Adipocyte (in vitro differentiated cells): ENCODE data around the gene TMTC3.
"Not testable (repeated sequence)": the region's sequence is repeated elsewhere in the genome, so short reads cannot be mapped to it uniquely, and the experiment has no call there.

Experiments used
- DNase-seq: peaks from one replicate; pipeline ENCODE4 v3.0.0-alpha.2; 2015; ENCODE audit warnings: low read depth
- H3K27me3 ChIP-seq: replicated peaks from 2 replicates; pipeline ENCODE4 v1.7.0; 2013; ENCODE audit warnings: mild to moderate bottlenecking, low read length, moderate library complexity; ENCODE audit not compliant: control insufficient read depth, insufficient read depth
- H3K36me3 ChIP-seq: 2 replicates; pipeline ENCODE4 v1.7.0; 2013; ENCODE audit warnings: low read length, mild to moderate bottlenecking, moderate library complexity; ENCODE audit not compliant: control insufficient read depth, insufficient read depth, severe bottlenecking
- H3K4me1 ChIP-seq: 2 replicates; pipeline ENCODE4 v1.7.0; 2013; ENCODE audit warnings: mild to moderate bottlenecking, low read length, moderate library complexity; ENCODE audit not compliant: control insufficient read depth, insufficient read depth
- H3K4me3 ChIP-seq: 2 replicates; pipeline ENCODE4 v1.7.0; 2013; ENCODE audit warnings: mild to moderate bottlenecking, low read length, moderate library complexity
- H3K9ac ChIP-seq: 2 replicates; pipeline ENCODE4 v1.7.0; 2013; ENCODE audit warnings: mild to moderate bottlenecking, low read length, moderate library complexity
- H3K9me3 ChIP-seq: 2 replicates; pipeline ENCODE4 v1.7.0; 2013; ENCODE audit warnings: mild to moderate bottlenecking, low read length, moderate library complexity; ENCODE audit not compliant: control insufficient read depth

Gene TMTC3

GRCh38 chr12:88139711-88140110 is 2.4 kb upstream of the TMTC3 start:
- H3K9ac ChIP-seq, H3K36me3 ChIP-seq, H3K27me3 ChIP-seq, H3K4me3 ChIP-seq, DNase-seq, H3K9me3 ChIP-seq: not testable (repeated sequence)
- H3K4me1 ChIP-seq: peaks cover 13% of the 10 kb centered on the region

GRCh38 chr12:88141425-88141773 is 708 bp upstream of the TMTC3 start:
- no peak for DNase-seq
- Histone ChIP-seq H3K27me3 (no peaks in the 10 kb centered on the region), H3K36me3 (no peaks in the 10 kb centered on the region), H3K4me1 (peaks cover 13% of the 10 kb centered on the region), H3K4me3 (peak overlapping the region; percentile 91), H3K9ac (peak overlapping the region; percentile 89), H3K9me3 (no peaks in the 10 kb centered on the region)

- peak overlapping the region; percentile 89 for H3K9ac ChIP-seq
- no peak for DNase-seq
- H3K4me3 ChIP-seq: peak overlapping the region; percentile 91
- no peaks in the 10 kb centered on the region for H3K27me3 ChIP-seq
- no peaks in the 10 kb centered on the region for H3K36me3 ChIP-seq
- no peaks in the 10 kb centered on the region for H3K9me3 ChIP-seq
- H3K4me1 ChIP-seq: peaks cover 13% of the 10 kb centered on the region
Observed at GRCh38 chr12:88142610-88142991, 494 bp downstream of the TMTC3 start.

- Histone ChIP-seq H3K9me3 (no peaks in the 10 kb centered on the region), H3K4me1 (peaks cover 13% of the 10 kb centered on the region), H3K4me3 (no peak overlapping the region), H3K9ac (no peak overlapping the region), H3K27me3 (no peaks in the 10 kb centered on the region), H3K36me3 (no peaks in the 10 kb centered on the region)
- no peak for DNase-seq
Observed at GRCh38 chr12:88144037-88144436, 1.9 kb downstream of the TMTC3 start.

GRCh38 chr12:88144546-88145468 is 2.7 kb downstream of the TMTC3 start:
- peaks cover 2% of the 10 kb centered on the region for H3K36me3 ChIP-seq
- peaks cover 13% of the 10 kb centered on the region for H3K4me1 ChIP-seq
- no peak for DNase-seq
- no peaks in the 10 kb centered on the region for H3K9me3 ChIP-seq
- H3K4me3 ChIP-seq: no peak overlapping the region
- H3K27me3 ChIP-seq: no peaks in the 10 kb centered on the region
- no peak overlapping the region for H3K9ac ChIP-seq

- Histone ChIP-seq H3K4me1 (peaks cover 13% of the 10 kb centered on the region), H3K9ac (no peak overlapping the region), H3K27me3 (no peaks in the 10 kb centered on the region), H3K9me3 (no peaks in the 10 kb centered on the region), H3K4me3 (no peak overlapping the region), H3K36me3 (peaks cover 6% of the 10 kb centered on the region)
- no peak for DNase-seq
Observed at GRCh38 chr12:88145567-88146505, 3.7 kb downstream of the TMTC3 start.

- Histone ChIP-seq H3K4me3 (no peak overlapping the region), H3K9me3 (no peaks in the 10 kb centered on the region), H3K27me3 (no peaks in the 10 kb centered on the region), H3K4me1 (peaks cover 3% of the 10 kb centered on the region), H3K9ac (no peak overlapping the region), H3K36me3 (peaks cover 6% of the 10 kb centered on the region)
- no peak for DNase-seq
Observed at GRCh38 chr12:88150063-88150462, 8.0 kb downstream of the TMTC3 start.

DNA sequence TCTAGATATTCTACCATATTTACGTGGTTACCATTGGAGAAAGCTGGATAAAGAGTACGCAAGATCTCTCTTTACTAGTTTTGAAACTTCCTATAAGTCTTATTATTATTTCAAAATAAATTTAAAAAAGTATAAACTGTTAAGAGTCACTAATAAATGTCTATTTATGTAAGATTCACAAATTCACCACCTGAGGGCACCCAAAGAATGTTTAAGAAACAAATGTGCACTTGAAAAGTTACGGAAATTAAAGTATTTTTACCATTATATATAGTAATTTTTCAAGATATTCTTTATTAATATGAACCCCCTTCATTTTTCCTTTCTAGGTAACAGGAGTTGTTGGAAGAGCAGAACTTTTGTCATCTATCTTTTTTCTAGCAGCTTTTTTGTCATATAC is 11.9 kb downstream of the TMTC3 start:
- Histone ChIP-seq H3K4me1 (peaks cover 3% of the 10 kb centered on the region), H3K4me3 (no peak overlapping the region), H3K9me3 (no peaks in the 10 kb centered on the region), H3K36me3 (peaks cover 6% of the 10 kb centered on the region), H3K9ac (peak overlapping the region; percentile 24), H3K27me3 (no peaks in the 10 kb centered on the region)
- DNase-seq: peak; percentile 85

DNA sequence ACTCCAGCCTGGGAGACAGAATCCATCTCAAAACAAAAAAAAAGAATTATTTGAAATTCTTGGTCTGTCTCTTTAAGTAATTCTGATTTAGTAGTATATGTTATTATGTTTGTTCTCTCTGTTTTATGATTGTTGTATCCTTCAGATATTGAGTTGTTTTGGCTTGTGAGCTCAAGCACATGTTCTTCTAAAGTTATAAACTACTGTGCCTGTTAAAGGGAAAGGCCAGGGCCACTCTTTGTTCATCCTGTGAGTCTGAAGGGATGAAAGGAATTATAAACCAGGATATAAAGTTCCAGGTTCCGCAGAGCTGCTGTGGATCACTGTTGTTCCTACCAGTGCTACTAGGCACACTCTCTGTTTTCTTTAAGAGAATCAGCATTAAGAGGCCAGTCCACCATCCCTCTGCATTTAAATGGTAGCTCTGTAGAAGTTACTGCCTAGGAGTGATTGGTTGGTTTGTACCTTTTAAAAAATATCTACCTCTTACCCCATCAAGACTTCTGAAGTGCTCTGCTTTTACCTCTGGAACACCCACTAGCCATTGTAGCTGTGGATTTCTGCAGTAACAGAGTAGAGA is 14.1 kb downstream of the TMTC3 start:
- no peak for DNase-seq
- Histone ChIP-seq H3K36me3 (peaks cover 2% of the 10 kb centered on the region), H3K4me3 (no peak overlapping the region), H3K9me3 (no peaks in the 10 kb centered on the region), H3K27me3 (no peaks in the 10 kb centered on the region), H3K9ac (no peak overlapping the region), H3K4me1 (peaks cover 3% of the 10 kb centered on the region)

GRCh38 chr12:88163371-88163770 is 21.3 kb downstream of the TMTC3 start:
- Histone ChIP-seq H3K27me3 (no peaks in the 10 kb centered on the region), H3K9me3 (no peaks in the 10 kb centered on the region), H3K4me3 (no peak overlapping the region), H3K9ac (no peak overlapping the region), H3K36me3 (peaks cover 27% of the 10 kb centered on the region), H3K4me1 (no peaks in the 10 kb centered on the region)
- DNase-seq: no peak

DNA sequence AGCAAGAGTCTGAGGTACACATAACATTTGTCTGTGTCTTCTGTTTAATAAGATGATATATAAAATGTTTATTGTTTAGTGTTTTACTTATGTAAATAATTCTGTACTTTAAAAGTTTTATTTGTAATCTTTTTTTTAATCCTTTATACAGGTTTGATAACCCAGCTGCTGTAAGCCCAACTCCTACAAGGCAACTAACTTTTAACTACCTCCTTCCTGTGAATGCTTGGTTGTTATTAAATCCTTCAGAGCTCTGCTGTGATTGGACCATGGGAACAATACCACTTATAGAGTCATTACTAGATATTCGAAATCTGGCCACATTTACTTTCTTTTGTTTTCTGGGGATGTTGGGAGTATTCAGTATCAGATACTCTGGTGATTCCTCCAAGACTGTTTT is 24.1 kb downstream of the TMTC3 start:
- H3K4me1 ChIP-seq: no peaks in the 10 kb centered on the region
- no peak for DNase-seq
- H3K27me3 ChIP-seq: no peaks in the 10 kb centered on the region
- H3K36me3 ChIP-seq: peaks cover 25% of the 10 kb centered on the region
- no peaks in the 10 kb centered on the region for H3K9me3 ChIP-seq
- H3K9ac ChIP-seq: no peak overlapping the region
- no peak overlapping the region for H3K4me3 ChIP-seq
